WTC11 (cell line): ENCODE results near the gene C14orf132.

ENCODE experiments used
- ATF1 ChIP-seq: sonication (generic); formaldehyde crosslinking; IDR thresholded peaks from 2 replicates; pipeline ENCODE4 v1.8.1; 2023; ENCODE audit warnings: mild to moderate bottlenecking, moderate library complexity, missing genetic modification reagents
- CREB1 ChIP-seq: sonication (generic); formaldehyde crosslinking; IDR thresholded peaks from 2 replicates; pipeline ENCODE4 v1.8.0; 2023; ENCODE audit warnings: mild to moderate bottlenecking, missing genetic modification reagents
- CTCF ChIP-seq: fragments of 200-600 bp; IDR thresholded peaks from 2 replicates; pipeline ENCODE4 v1.8.0; 2022; ENCODE audit warnings: antibody characterized with exemption
- ESRRA ChIP-seq: sonication (generic); formaldehyde crosslinking; IDR thresholded peaks from 2 replicates; pipeline ENCODE4 v1.8.1; 2022; ENCODE audit warnings: mild to moderate bottlenecking, missing genetic modification reagents, borderline replicate concordance
- FOXJ3 ChIP-seq: sonication (generic); formaldehyde crosslinking; IDR thresholded peaks from 2 replicates; pipeline ENCODE4 v1.9.0; 2021; ENCODE audit warnings: missing genetic modification reagents, mild to moderate bottlenecking, borderline replicate concordance
- FOXP1 ChIP-seq: sonication (generic); formaldehyde crosslinking; IDR thresholded peaks from 2 replicates; pipeline ENCODE4 v1.8.0; 2022; ENCODE audit warnings: missing genetic modification reagents, mild to moderate bottlenecking, moderate library complexity, borderline replicate concordance
- IRF2 ChIP-seq: sonication (generic); formaldehyde crosslinking; IDR thresholded peaks from 2 replicates; pipeline ENCODE4 v1.8.0; 2022; ENCODE audit warnings: low read depth, missing genetic modification reagents, borderline replicate concordance
- MYBL2 ChIP-seq: sonication (generic); formaldehyde crosslinking; IDR thresholded peaks from 2 replicates; pipeline ENCODE4 v1.8.1; 2023; ENCODE audit warnings: mild to moderate bottlenecking, moderate library complexity, missing genetic modification reagents
- NR2C2 ChIP-seq: sonication (generic); formaldehyde crosslinking; IDR thresholded peaks from 2 replicates; pipeline ENCODE4 v1.8.0; 2022; ENCODE audit warnings: mild to moderate bottlenecking, missing genetic modification reagents
- PRDM15 ChIP-seq: sonication (generic); formaldehyde crosslinking; IDR thresholded peaks from 2 replicates; pipeline ENCODE4 v1.8.0; 2022; ENCODE audit warnings: missing genetic modification reagents
- USF1 ChIP-seq: sonication (generic); formaldehyde crosslinking; IDR thresholded peaks from 2 replicates; pipeline ENCODE4 v1.8.0; 2022; ENCODE audit warnings: mild to moderate bottlenecking, missing genetic modification reagents
- ZNF263 ChIP-seq: sonication (generic); formaldehyde crosslinking; IDR thresholded peaks from 2 replicates; pipeline ENCODE4 v1.8.1; 2022; ENCODE audit warnings: low read depth, mild to moderate bottlenecking, moderate library complexity, missing genetic modification reagents
- TF ChIP-seq, protein P1 (sequence below): sonication (generic); formaldehyde crosslinking; IDR thresholded peaks from 2 replicates; pipeline ENCODE4 v1.8.1; 2023; ENCODE audit warnings: mild to moderate bottlenecking, missing genetic modification reagents

- TF ChIP-seq ATF1 (CRISPR knock-in tag) (no peak), CTCF (no peak), FOXJ3 (CRISPR knock-in tag) (no peak), IRF2 (CRISPR knock-in tag) (no peak), NR2C2 (CRISPR knock-in tag) (no peak), FOXP1 (no peak), USF1 (CRISPR knock-in tag) (no peak), PRDM15 (CRISPR knock-in tag) (no peak), MYBL2 (CRISPR knock-in tag) (no peak), CREB1 (no peak), ESRRA (no peak), ZNF263 (CRISPR knock-in tag) (no peak)
- TF ChIP-seq, protein P1, sequence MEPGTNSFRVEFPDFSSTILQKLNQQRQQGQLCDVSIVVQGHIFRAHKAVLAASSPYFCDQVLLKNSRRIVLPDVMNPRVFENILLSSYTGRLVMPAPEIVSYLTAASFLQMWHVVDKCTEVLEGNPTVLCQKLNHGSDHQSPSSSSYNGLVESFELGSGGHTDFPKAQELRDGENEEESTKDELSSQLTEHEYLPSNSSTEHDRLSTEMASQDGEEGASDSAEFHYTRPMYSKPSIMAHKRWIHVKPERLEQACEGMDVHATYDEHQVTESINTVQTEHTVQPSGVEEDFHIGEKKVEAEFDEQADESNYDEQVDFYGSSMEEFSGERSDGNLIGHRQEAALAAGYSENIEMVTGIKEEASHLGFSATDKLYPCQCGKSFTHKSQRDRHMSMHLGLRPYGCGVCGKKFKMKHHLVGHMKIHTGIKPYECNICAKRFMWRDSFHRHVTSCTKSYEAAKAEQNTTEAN (CRISPR knock-in tag) = no peak
Observed at GRCh38 chr14:96130854-96131253, 91.7 kb downstream of the C14orf132 start.
